Stimulated activated memory B cell treated with anti-CD40 and anti-IgM and Interleukin-4, amounts not matched to agents 10 μg/mL and 1 μg/mL and 100 μg/mL, for 72 hours (primary cell): ENCODE results near the gene ACACB.
A peak's percentile ranks its signal among the peaks of the same experiment; 100 is the strongest.

Experiments
- ATAC-seq: fragments of 150-1000 bp; cut with Tn5 transposase; 2 replicates; pipeline ENCODE4 v1.10.0; 2021
- H3K27ac Mint-ChIP-seq: one replicate; pipeline ENCODE4 v1.8.0; 2022; ENCODE audit warnings: mild to moderate bottlenecking, mixed read lengths
- H3K27me3 Mint-ChIP-seq: one replicate; pipeline ENCODE4 v1.8.0; 2022; ENCODE audit warnings: mixed read lengths
- H3K36me3 Mint-ChIP-seq: one replicate; pipeline ENCODE4 v1.8.0; 2022; ENCODE audit warnings: mixed read lengths
- H3K4me1 Mint-ChIP-seq: one replicate; pipeline ENCODE4 v1.8.0; 2022; ENCODE audit warnings: mixed read lengths
- H3K4me3 Mint-ChIP-seq: one replicate; pipeline ENCODE4 v1.8.0; 2022; ENCODE audit warnings: mild to moderate bottlenecking, moderate library complexity, mixed read lengths
- H3K9me3 Mint-ChIP-seq: one replicate; pipeline ENCODE4 v1.8.0; 2022; ENCODE audit warnings: mixed read lengths

The ACACB gene

DNA sequence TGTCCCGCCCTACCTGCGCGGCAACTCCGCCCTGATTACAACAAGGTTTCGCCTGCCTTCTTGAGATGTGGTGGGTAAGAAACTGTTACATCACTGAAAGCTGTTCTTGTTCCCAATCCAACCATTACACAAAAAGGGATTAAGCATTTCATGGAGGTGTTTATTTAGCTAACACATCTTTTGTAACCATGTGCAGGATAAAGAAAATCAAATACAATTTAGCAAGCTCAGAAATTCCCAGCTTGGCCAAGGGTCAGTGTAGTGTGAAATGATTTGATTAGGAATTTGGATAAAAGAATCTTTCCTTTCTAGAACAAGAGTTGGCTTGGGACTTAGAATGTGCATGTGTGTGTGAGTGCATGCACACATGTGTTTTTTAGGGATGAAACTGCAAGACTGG lies 186.4 kb downstream of the ACACB start:
- no peak overlapping the region for H3K27ac Mint-ChIP-seq
- peaks cover 63% of the 10 kb centered on the region for H3K27me3 Mint-ChIP-seq
- H3K36me3 Mint-ChIP-seq, result no peaks in the 10 kb centered on the region
- H3K9me3 Mint-ChIP-seq, result no peaks in the 10 kb centered on the region
- no peak for ATAC-seq
- H3K4me3 Mint-ChIP-seq, result no peak overlapping the region
- no peaks in the 10 kb centered on the region for H3K4me1 Mint-ChIP-seq

GRCh38 chr12:109304485-109304884 lies 188.1 kb downstream of the ACACB start:
- Mint-ChIP-seq H3K27me3 (peaks cover 80% of the 10 kb centered on the region), H3K36me3 (no peaks in the 10 kb centered on the region)
- no peak for ATAC-seq

DNA sequence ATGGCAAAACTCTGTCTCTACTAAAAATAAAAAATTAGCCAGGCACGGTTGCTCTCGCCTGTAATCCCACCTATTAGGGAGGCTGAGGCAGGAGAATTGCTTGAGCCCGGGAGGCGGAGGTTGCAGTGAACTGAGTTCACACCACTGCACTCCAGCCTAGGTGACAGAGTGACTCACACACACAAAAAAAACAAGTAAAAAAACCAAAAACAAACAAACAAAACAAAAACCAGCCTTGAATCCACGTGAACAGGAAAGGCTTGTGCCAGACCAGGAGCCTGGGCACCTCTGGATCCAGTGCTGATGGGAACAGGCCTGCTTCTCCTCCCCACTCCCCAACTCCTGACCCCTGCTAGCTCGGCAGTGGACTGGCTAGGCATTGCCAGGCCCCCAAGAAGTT lies 189.2 kb downstream of the ACACB start:
- H3K27me3 Mint-ChIP-seq, result peaks cover 89% of the 10 kb centered on the region
- H3K27ac Mint-ChIP-seq, result no peak overlapping the region

More at GRCh38 chr12:109304485-109304884, 188.1 kb downstream of the ACACB start:
- no peak overlapping the region for H3K27ac Mint-ChIP-seq
- no peak overlapping the region for H3K4me3 Mint-ChIP-seq
- H3K9me3 Mint-ChIP-seq, result no peaks in the 10 kb centered on the region
- H3K4me1 Mint-ChIP-seq, result peaks cover 4% of the 10 kb centered on the region

DNA sequence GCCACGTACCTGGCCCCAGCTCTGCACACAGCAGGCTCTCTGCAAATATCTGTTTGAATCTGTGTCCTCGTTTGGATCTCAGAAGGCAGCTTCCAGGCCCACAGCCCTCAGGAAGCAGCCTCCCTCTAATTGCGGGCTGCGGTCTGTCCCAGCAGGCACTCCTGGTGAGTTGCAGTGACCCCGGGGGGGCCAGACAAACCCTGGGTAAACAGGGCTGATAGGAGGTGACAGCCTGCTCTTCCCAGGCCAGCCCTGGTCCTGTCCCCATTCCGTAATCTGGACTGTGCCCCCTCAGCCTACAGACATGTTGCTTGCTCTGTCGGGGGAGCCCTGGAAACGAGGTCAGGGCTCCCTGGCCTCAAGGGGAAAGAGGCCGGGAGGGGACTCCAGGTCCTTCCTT lies 190.7 kb downstream of the ACACB start:
- no peak overlapping the region for H3K4me3 Mint-ChIP-seq
- no peaks in the 10 kb centered on the region for H3K36me3 Mint-ChIP-seq
- peaks cover 91% of the 10 kb centered on the region for H3K27me3 Mint-ChIP-seq
- peaks cover 15% of the 10 kb centered on the region for H3K4me1 Mint-ChIP-seq
- no peaks in the 10 kb centered on the region for H3K9me3 Mint-ChIP-seq
- no peak for ATAC-seq
- H3K27ac Mint-ChIP-seq, result no peak overlapping the region

More for the DNA sequence above, 189.2 kb downstream of the ACACB start:
- Mint-ChIP-seq H3K36me3 (no peaks in the 10 kb centered on the region), H3K9me3 (no peaks in the 10 kb centered on the region), H3K4me1 (peaks cover 11% of the 10 kb centered on the region), H3K4me3 (no peak overlapping the region)
- ATAC-seq, result no peak

- Mint-ChIP-seq H3K4me1 (peaks cover 15% of the 10 kb centered on the region), H3K9me3 (no peaks in the 10 kb centered on the region), H3K36me3 (no peaks in the 10 kb centered on the region), H3K27me3 (peaks cover 95% of the 10 kb centered on the region), H3K27ac (peak within 1 kb of the TSS; percentile 64), H3K4me3 (peak within 1 kb of the TSS; percentile 85)
- no peak for ATAC-seq
Measured at GRCh38 chr12:109308534-109309380, 192.4 kb downstream of the ACACB start, which contains the start of gene FOXN4. TSS of gene FOXN4 (minus strand) at chr12:109309284. CDS start at chr12:109308321, 963 bp downstream.

- peak; percentile 46 for ATAC-seq
Measured at GRCh38 chr12:109309381-109310246, 193.2 kb downstream of the ACACB start.

GRCh38 chr12:109310247-109311125 lies 194.1 kb downstream of the ACACB start:
- H3K36me3 Mint-ChIP-seq, result no peaks in the 10 kb centered on the region
- H3K27ac Mint-ChIP-seq, result peak overlapping the region; percentile 64
- ATAC-seq, result peak; percentile 34
- H3K27me3 Mint-ChIP-seq, result peaks cover 95% of the 10 kb centered on the region
- H3K4me1 Mint-ChIP-seq, result peaks cover 15% of the 10 kb centered on the region
- no peaks in the 10 kb centered on the region for H3K9me3 Mint-ChIP-seq
- H3K4me3 Mint-ChIP-seq, result peak overlapping the region; percentile 76

More at GRCh38 chr12:109309381-109310246, 193.2 kb downstream of the ACACB start:
- Mint-ChIP-seq H3K4me3 (peak overlapping the region; percentile 85), H3K27me3 (peaks cover 95% of the 10 kb centered on the region), H3K27ac (no peak overlapping the region), H3K4me1 (peaks cover 15% of the 10 kb centered on the region), H3K36me3 (no peaks in the 10 kb centered on the region), H3K9me3 (no peaks in the 10 kb centered on the region)
